Measurements from ENCODE around the gene CHPF2.

CHPF2 gene

DNA sequence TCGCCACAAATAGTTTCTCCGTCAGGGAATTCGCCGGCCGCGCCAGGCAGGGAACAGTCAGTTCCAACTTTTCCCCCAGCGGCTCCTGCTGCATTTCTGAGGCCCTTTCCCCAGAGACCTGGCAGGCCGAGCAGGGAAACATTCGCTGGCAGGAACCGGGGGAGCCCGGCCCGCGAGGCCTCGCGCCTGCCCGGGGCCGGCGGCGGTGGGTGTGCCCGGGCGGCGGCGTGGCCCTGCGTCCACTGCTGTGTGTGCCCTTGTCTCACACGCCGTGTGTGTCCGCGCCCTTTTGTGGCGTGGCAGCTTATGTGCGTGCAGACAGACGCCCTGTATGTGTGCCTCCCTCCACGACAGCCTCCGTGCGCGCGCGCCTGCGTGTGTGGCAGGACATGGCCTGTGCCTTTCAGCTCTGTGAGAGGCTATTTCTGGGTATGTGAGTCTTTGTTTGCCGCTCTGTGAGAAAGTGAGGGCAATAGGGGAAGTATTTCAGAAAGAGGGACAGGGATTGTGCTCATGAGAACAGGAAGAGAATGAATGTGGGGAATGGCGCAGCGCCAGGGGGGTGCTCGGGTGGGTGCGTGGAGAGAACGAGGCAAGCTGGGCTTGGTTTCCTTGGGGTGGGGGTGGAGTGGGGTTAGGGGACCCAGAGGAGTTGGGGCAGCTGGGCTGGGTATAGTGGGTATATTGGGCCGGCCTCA, 16.9 kb downstream of the CHPF2 start:
- TF ChIP-seq, protein P1, sequence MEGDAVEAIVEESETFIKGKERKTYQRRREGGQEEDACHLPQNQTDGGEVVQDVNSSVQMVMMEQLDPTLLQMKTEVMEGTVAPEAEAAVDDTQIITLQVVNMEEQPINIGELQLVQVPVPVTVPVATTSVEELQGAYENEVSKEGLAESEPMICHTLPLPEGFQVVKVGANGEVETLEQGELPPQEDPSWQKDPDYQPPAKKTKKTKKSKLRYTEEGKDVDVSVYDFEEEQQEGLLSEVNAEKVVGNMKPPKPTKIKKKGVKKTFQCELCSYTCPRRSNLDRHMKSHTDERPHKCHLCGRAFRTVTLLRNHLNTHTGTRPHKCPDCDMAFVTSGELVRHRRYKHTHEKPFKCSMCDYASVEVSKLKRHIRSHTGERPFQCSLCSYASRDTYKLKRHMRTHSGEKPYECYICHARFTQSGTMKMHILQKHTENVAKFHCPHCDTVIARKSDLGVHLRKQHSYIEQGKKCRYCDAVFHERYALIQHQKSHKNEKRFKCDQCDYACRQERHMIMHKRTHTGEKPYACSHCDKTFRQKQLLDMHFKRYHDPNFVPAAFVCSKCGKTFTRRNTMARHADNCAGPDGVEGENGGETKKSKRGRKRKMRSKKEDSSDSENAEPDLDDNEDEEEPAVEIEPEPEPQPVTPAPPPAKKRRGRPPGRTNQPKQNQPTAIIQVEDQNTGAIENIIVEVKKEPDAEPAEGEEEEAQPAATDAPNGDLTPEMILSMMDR (IDR thresholded peaks at IDR 0.05; ENCODE audit: extremely low read depth, missing control alignments), result no peak
- DNase-seq (ENCODE audit: low spot score), result peak; percentile 63

- no peak for DNase-seq (ENCODE audit: low spot score)
- TF ChIP-seq, protein P1 (IDR thresholded peaks at IDR 0.05; ENCODE audit: extremely low read depth, missing control alignments), result no peak
Measured at GRCh38 chr7:151249732-151250072, 17.4 kb downstream of the CHPF2 start.

DNA sequence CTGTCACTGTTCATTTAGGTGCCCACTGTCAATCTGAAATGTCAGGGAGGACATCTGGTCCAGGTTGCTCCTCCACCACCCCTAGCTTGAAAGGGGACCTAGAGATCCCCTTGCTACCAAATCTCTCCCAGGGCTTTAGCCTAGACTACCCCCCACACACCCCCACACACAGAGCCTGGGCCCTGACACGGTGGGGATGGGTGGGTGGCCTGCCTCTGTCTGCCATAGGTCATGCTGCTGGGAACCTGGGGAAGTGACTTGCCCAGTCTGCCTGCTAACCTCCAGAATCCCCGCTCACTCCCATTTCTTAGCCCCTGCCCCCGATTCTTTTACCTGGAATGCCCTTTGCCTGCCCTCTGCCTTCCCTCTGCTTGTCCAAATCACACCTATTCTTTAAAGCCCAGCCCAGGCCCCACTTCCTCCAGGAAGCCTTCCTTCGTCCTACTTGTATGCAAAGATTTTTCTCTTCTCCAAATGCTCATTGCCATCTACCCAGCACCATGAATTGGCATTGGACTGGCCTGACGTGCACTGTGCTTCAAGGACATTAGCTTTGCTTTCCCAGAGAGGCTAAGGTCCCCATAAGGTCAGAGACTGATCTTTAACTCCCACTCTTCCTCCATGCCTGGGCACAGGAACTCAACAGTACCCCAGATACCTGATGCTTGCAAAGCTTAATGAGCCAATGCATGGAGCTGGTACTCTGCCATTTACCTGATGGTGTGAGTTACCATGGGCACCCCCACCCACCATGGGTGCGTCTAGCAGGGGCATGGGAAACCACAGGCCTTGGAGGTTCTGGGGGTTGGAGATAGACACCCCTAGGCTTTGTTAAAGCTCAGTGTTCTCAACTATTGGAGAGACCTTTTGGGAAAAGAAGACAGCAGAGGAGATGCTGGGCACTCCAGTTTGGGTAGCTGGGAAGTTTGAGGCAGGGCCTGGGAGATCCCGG, 18.2 kb downstream of the CHPF2 start:
- TF ChIP-seq, protein P1 (IDR thresholded peaks at IDR 0.05; ENCODE audit: extremely low read depth, missing control alignments), result no peak
- DNase-seq (ENCODE audit: low spot score), result no peak

DNA sequence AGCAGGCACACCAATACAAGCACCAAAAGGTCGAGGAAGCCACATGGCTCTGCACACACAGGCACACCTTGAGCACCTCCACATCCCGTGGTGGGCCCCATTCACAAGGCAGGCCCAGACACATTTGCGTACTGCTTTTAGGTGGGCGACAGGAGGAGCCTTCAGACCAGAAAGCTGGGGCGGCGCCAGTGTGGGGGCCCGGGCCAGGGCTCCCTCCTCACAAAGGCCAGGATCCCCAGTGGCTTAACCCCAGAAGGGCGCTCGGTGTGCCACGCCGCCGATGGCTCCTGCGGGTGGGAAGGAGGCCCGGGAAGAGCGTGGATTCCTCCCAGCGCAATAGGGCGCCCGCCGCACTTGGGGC, 19.0 kb downstream of the CHPF2 start:
- TF ChIP-seq, protein P1 (IDR thresholded peaks at IDR 0.05; ENCODE audit: extremely low read depth, missing control alignments), result no peak
- DNase-seq (ENCODE audit: low spot score), result peak; percentile 49

DNA sequence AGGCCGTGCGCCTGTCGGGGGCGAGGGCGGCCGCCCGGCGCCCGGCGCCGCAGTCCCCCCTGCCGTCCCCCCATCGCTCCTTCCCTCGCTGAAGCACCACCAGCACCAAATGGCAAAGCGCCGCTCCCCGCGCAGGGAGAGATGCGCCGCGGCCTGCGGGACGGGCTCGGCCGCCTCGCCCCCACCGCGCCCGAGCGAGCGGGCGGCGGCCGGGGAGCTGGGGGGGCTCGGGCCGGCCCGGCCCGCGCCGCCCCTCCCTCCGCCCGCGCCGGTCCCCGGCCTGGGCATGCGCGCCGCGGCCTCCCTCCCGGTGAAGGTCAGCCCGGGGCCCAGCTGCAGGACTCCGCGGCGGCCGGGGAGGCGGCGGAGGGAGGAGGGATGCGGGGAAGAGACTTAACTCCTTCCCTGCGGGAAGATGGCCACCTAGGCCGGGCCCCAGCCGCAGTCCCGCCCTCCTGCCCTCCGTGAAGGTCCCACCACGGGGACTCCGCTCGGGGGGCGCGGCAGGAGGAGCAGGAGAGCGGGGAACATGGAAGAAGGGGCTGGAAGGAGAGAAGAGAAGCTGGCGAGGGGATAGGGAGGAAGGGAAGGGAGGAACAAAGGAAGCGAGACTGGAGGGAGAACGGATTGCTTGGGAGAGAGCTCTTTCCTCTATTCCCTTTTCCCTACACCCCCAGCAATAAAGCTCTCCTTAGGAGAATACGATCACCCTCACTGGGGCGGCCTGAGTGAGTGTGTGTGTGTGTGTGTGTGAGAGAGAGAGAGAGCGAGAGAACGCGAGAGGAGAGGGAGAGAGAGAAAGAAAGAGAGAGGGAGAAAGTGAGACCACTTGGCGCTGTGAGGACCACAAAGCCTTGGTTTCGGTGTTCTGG, 19.6 kb downstream of the CHPF2 start:
- TF ChIP-seq, protein P1 (IDR thresholded peaks at IDR 0.05; ENCODE audit: extremely low read depth, missing control alignments), result no peak
- DNase-seq (ENCODE audit: low spot score), result peak; percentile 62

GRCh38 chr7:151252561-151252835, 20.2 kb downstream of the CHPF2 start:
- no peak for DNase-seq (ENCODE audit: low spot score)
- TF ChIP-seq, protein P1 (IDR thresholded peaks at IDR 0.05; ENCODE audit: extremely low read depth, missing control alignments), result no peak

All from GM20000 (cell line).